Astrocyte (in vitro differentiated cells and primary cell): Measurements from ENCODE around the gene CYP1A2.

Experiments used
- CTCF ChIP-seq: IDR thresholded peaks from 2 replicates; pipeline ENCODE4 v1.5.1; 2011; ENCODE audit warnings: low read depth, mild to moderate bottlenecking, inconsistent platforms, low read length, moderate library complexity; ENCODE audit not compliant: insufficient read depth
- EZH2 ChIP-seq: IDR thresholded peaks from 2 replicates; pipeline ENCODE4 v1.6.1; 2012; ENCODE audit warnings: mild to moderate bottlenecking, low read length, inconsistent platforms; ENCODE audit not compliant: insufficient read depth

- TF ChIP-seq CTCF (no peak), EZH2 (no peak)
Observed at GRCh38 chr15:74792227-74793016, 43.8 kb downstream of the CYP1A2 start.
